NB4 (cell line): ENCODE data around the gene LDLRAD2.

Source experiments
- CTCF ChIP-seq: IDR thresholded peaks from one replicate; pipeline ENCODE4 v1.5.1; 2012; ENCODE audit warnings: low read depth, low read length
- MAX ChIP-seq: IDR thresholded peaks from 2 replicates; pipeline ENCODE4 v1.6.1; 2011; ENCODE audit warnings: low read depth, low read length
- MYC ChIP-seq: IDR thresholded peaks from 2 replicates; pipeline ENCODE4 v1.6.1; 2011; ENCODE audit warnings: low read depth, low read length
- POLR2A ChIP-seq: IDR thresholded peaks from 2 replicates; pipeline ENCODE4 v1.6.1; 2011; ENCODE audit warnings: mild to moderate bottlenecking; ENCODE audit not compliant: insufficient read length; ENCODE audit errors: extremely low read depth

GRCh38 chr1:21873174-21873573, 61.1 kb downstream of the LDLRAD2 start:
- no peak for TF ChIP-seq MYC
- no peak for TF ChIP-seq POLR2A
- no peak for TF ChIP-seq CTCF
- TF ChIP-seq MAX = no peak
